Trophoblast cell (in vitro differentiated cells and primary cell): ENCODE data around the gene TBC1D2.

ENCODE experiments used
- DNase-seq, 2 donors: peaks; one replicate each; pipeline ENCODE4 v3.0.0-alpha.2; 2016
- H2AFZ ChIP-seq: 2 replicates; pipeline ENCODE4 v1.6.1; 2013; ENCODE audit warnings: low read length, moderate library complexity, mild to moderate bottlenecking; ENCODE audit not compliant: insufficient read depth, poor library complexity
- H2AK5ac ChIP-seq: 2 replicates; pipeline ENCODE4 v1.6.1; 2013; ENCODE audit warnings: mild to moderate bottlenecking, low read length
- H2BK120ac ChIP-seq: 2 replicates; pipeline ENCODE4 v1.6.1; 2013; ENCODE audit warnings: low read length, mild to moderate bottlenecking, moderate library complexity; ENCODE audit not compliant: insufficient read depth, poor library complexity
- H2BK12ac ChIP-seq: 2 replicates; pipeline ENCODE4 v1.6.1; 2013; ENCODE audit warnings: mild to moderate bottlenecking, low read length, moderate library complexity
- H2BK5ac ChIP-seq: 2 replicates; pipeline ENCODE4 v1.6.1; 2013; ENCODE audit warnings: low read length, low read depth, moderate library complexity, mild to moderate bottlenecking; ENCODE audit not compliant: poor library complexity
- H3K14ac ChIP-seq: 2 replicates; pipeline ENCODE4 v1.6.1; 2013; ENCODE audit warnings: mild to moderate bottlenecking, low read length
- H3K18ac ChIP-seq: 2 replicates; pipeline ENCODE4 v1.6.1; 2013; ENCODE audit warnings: mild to moderate bottlenecking, low read length
- H3K23ac ChIP-seq: 2 replicates; pipeline ENCODE4 v1.6.1; 2013; ENCODE audit warnings: low read length
- H3K27ac ChIP-seq: 2 replicates; pipeline ENCODE4 v1.5.1; 2013; ENCODE audit warnings: low read depth, mild to moderate bottlenecking, inconsistent platforms, low read length, moderate library complexity
- H3K27me3 ChIP-seq: 2 replicates; pipeline ENCODE4 v1.6.1; 2013; ENCODE audit warnings: inconsistent platforms, mild to moderate bottlenecking, low read length, moderate library complexity; ENCODE audit not compliant: insufficient read depth
- H3K36me3 ChIP-seq, 2 experiments: 1 replicate in 1 of 2; 2 replicates in 1 of 2; pipeline ENCODE4 v1.6.1; 2013; ENCODE audit warnings: low read length in 2 of 2, mild to moderate bottlenecking in 2 of 2, moderate library complexity in 1 of 2; ENCODE audit not compliant: insufficient read depth in 2 of 2, control insufficient read depth in 1 of 2
- H3K4ac ChIP-seq: 2 replicates; pipeline ENCODE4 v1.6.1; 2013; ENCODE audit warnings: low read depth, mild to moderate bottlenecking, low read length, moderate library complexity
- H3K4me1 ChIP-seq, 2 experiments: 1 replicate in 1 of 2; 2 replicates in 1 of 2; pipeline ENCODE4 v1.6.1; 2013; ENCODE audit warnings: low read length in 2 of 2, mild to moderate bottlenecking in 2 of 2, moderate library complexity in 1 of 2; ENCODE audit not compliant: insufficient read depth in 2 of 2, control insufficient read depth in 1 of 2
- H3K4me2 ChIP-seq: 2 replicates; pipeline ENCODE4 v1.6.1; 2013; ENCODE audit warnings: inconsistent platforms, mild to moderate bottlenecking, low read length, moderate library complexity
- H3K4me3 ChIP-seq: 2 replicates; pipeline ENCODE4 v1.5.1; 2013; ENCODE audit warnings: mild to moderate bottlenecking, low read depth, low read length, inconsistent platforms
- H3K79me1 ChIP-seq: one replicate; pipeline ENCODE4 v1.6.1; 2013; ENCODE audit warnings: low read length
- H3K79me2 ChIP-seq: 2 replicates; pipeline ENCODE4 v1.6.1; 2013; ENCODE audit warnings: low read length, mild to moderate bottlenecking; ENCODE audit not compliant: control insufficient read depth, insufficient read depth, poor library complexity
- H3K9ac ChIP-seq: 2 replicates; pipeline ENCODE4 v1.6.1; 2013; ENCODE audit warnings: mild to moderate bottlenecking, low read length
- H3K9me3 ChIP-seq: 2 replicates; pipeline ENCODE4 v1.6.1; 2013; ENCODE audit warnings: low read depth, mild to moderate bottlenecking, control low read depth, inconsistent platforms, low read length; ENCODE audit not compliant: insufficient read depth
- H4K12ac ChIP-seq: 2 replicates; pipeline ENCODE4 v1.6.1; 2013; ENCODE audit warnings: low read depth, mild to moderate bottlenecking, low read length, moderate library complexity
- H4K8ac ChIP-seq: 2 replicates; pipeline ENCODE4 v1.6.1; 2013; ENCODE audit warnings: low read depth, mild to moderate bottlenecking, low read length, moderate library complexity
- H4K91ac ChIP-seq: one replicate; pipeline ENCODE4 v1.6.1; 2013; ENCODE audit warnings: low read depth, mild to moderate bottlenecking, low read length, moderate library complexity
- WGBS: extraction: QIAGEN DNeasy Blood & Tissue Kit; methylation state at CpG from one replicate; pipeline ENCODE4 v1.1.7; 2013; ENCODE audit warnings: missing lambda C conversion rate; ENCODE audit not compliant: insufficient read length, insufficient coverage; ENCODE audit errors: extremely low coverage; 5-methylcytosine and 5-hydroxymethylcytosine counted together

The TBC1D2 gene

DNA sequence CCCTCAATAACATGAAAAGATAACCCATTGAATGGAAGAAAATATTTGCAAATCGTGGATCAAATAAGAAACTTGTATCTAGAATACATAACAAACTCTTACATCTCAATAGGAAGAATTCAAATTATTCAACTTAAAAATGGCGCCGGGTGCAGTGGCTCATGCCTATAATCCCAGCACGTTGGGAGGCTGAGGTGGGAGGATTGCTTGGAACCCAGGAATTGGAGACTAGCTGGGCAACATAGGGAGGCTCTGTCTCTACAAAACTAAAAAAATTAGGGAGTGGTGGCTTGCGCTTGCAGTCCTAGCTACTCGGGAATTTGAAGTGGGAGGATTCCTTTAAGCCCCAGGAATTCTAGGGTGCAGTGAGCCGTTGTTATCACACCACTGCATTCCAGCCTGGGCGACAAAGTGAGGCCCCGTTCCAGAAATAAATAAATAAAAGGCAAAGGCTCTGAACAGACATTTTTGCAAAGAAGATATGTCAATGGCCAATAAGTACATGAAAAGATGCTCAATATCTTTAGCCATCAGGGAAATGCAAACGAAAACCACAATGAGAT lies 21.5 kb upstream of the TBC1D2 start:
- Histone ChIP-seq H3K4me3 (no peak overlapping the region), H2BK120ac (no peak overlapping the region), H2AK5ac (no peak overlapping the region), H3K4me2 (no peak overlapping the region), H3K18ac (no peak overlapping the region), H3K9ac (no peak overlapping the region), H3K4ac (no peak overlapping the region), H3K27me3 (no peaks in the 10 kb centered on the region), H2BK5ac (no peak overlapping the region), H3K23ac (no peak overlapping the region), H3K14ac (no peak overlapping the region), H2BK12ac (no peak overlapping the region), H4K8ac (no peak overlapping the region), H4K12ac (no peak overlapping the region), H3K79me2 (no peaks in the 10 kb centered on the region), H3K9me3 (peaks cover 2% of the 10 kb centered on the region), H3K79me1 (peaks cover 5% of the 10 kb centered on the region), H3K4me1 (peaks cover 6 to 9% of the 10 kb centered on the region in 2 experiments), H3K36me3 (no peaks in the 10 kb centered on the region), H4K91ac (no peak overlapping the region), H3K27ac (no peak overlapping the region), H2AFZ (no peak overlapping the region)
- WGBS, result no CpG with 5 or more reads among the region's 10 CpGs
- DNase-seq, result no peak

DNA sequence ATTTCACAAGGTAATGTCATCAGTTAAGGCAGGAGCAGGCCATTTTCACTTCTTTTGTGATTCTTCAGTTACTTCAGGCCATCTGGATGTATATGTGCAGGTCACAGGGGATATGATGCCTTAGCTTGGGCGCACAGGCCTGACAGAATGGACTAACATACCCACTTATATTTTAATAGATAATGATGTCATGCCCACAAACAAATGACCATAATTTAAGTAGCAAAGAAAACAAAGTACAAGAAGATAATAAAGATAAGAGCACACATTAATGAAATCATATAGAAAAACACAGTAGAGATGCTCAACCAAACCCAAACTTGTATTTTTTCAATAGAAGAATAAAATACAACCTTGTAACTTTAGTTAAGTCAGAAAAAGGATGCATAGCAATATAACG lies 19.7 kb upstream of the TBC1D2 start:
- WGBS, result no CpG with 5 or more reads among the region's 2 CpGs
- no peak overlapping the region for H3K23ac ChIP-seq

GRCh38 chr9:98272083-98272482 lies 16.6 kb upstream of the TBC1D2 start:
- WGBS, result no CpG with 5 or more reads among the region's 3 CpGs

More for the DNA sequence above, 19.7 kb upstream of the TBC1D2 start:
- no peak overlapping the region for H2BK120ac ChIP-seq
- H3K9me3 ChIP-seq, result peaks cover 2% of the 10 kb centered on the region
- peaks cover 3% of the 10 kb centered on the region for H3K79me1 ChIP-seq
- H3K4me2 ChIP-seq, result no peak overlapping the region
- H2AK5ac ChIP-seq, result no peak overlapping the region
- no peak overlapping the region for H4K91ac ChIP-seq
- peaks cover 5% of the 10 kb centered on the region in 2 experiments for H3K4me1 ChIP-seq
- no peaks in the 10 kb centered on the region for H3K79me2 ChIP-seq
- no peak overlapping the region for H3K27ac ChIP-seq
- no peak overlapping the region for H3K4ac ChIP-seq
- no peak overlapping the region for H2AFZ ChIP-seq
- no peak for DNase-seq
- H3K4me3 ChIP-seq, result no peak overlapping the region
- no peak overlapping the region for H2BK12ac ChIP-seq
- no peak overlapping the region for H2BK5ac ChIP-seq
- H3K9ac ChIP-seq, result no peak overlapping the region
- no peak overlapping the region for H4K8ac ChIP-seq
- H3K14ac ChIP-seq, result no peak overlapping the region
- H3K18ac ChIP-seq, result no peak overlapping the region
- H3K27me3 ChIP-seq, result no peaks in the 10 kb centered on the region
- no peak overlapping the region for H4K12ac ChIP-seq
- H3K36me3 ChIP-seq, result no peaks in the 10 kb centered on the region

DNA sequence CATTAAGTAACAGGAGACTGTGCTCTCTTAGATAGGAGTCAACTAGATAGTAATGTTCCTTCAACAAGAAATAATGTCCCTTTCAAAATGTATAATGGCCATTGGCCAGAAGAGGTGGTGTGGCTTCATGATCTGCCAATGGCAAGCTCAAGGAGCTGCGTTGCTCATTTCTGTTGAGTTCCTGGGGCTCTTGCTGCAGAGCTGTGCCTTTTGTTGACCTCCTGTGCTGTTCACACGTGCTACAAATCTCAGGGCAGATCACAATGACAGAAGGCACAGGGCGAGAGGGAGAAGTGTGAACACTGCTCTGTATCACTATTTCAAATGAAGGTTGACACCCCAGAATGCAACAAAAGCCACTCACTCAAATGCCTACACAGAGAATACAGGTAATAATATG lies 16.0 kb upstream of the TBC1D2 start:
- Histone ChIP-seq H3K4me2 (no peak overlapping the region), H3K23ac (no peak overlapping the region), H2AK5ac (no peak overlapping the region), H3K79me2 (no peaks in the 10 kb centered on the region), H3K27ac (no peak overlapping the region), H3K4ac (no peak overlapping the region), H2AFZ (no peak overlapping the region), H3K14ac (no peak overlapping the region), H3K27me3 (no peaks in the 10 kb centered on the region), H3K36me3 (no peaks in the 10 kb centered on the region), H3K4me1 (no peaks in the 10 kb centered on the region), H3K18ac (no peak overlapping the region), H3K4me3 (no peak overlapping the region), H2BK5ac (no peak overlapping the region), H3K79me1 (no peaks in the 10 kb centered on the region), H4K91ac (no peak overlapping the region), H3K9ac (no peak overlapping the region), H2BK120ac (no peak overlapping the region), H4K12ac (no peak overlapping the region), H4K8ac (no peak overlapping the region), H3K9me3 (no peaks in the 10 kb centered on the region), H2BK12ac (no peak overlapping the region)
- WGBS, result no CpG with 5 or more reads among the region's 3 CpGs
- DNase-seq, result no peak

More at GRCh38 chr9:98272083-98272482, 16.6 kb upstream of the TBC1D2 start:
- Histone ChIP-seq H3K4me2 (no peak overlapping the region), H3K27me3 (no peaks in the 10 kb centered on the region), H2BK12ac (no peak overlapping the region), H3K36me3 (no peaks in the 10 kb centered on the region), H3K14ac (no peak overlapping the region), H3K9ac (no peak overlapping the region), H3K4me3 (no peak overlapping the region), H4K8ac (no peak overlapping the region), H2AK5ac (no peak overlapping the region), H3K79me2 (no peaks in the 10 kb centered on the region), H4K12ac (no peak overlapping the region), H3K18ac (no peak overlapping the region), H3K23ac (no peak overlapping the region), H2BK120ac (no peak overlapping the region), H2BK5ac (no peak overlapping the region), H3K9me3 (no peaks in the 10 kb centered on the region), H4K91ac (no peak overlapping the region), H3K4ac (no peak overlapping the region), H3K27ac (no peak overlapping the region), H3K79me1 (no peaks in the 10 kb centered on the region), H3K4me1 (no peaks in the 10 kb centered on the region), H2AFZ (no peak overlapping the region)
- DNase-seq, result no peak
